ENCODE data around the gene ASTN2. TPM values are rescaled to one million over a fixed set of nuclear protein-coding genes. Genes with fewer than 3 reads are reported as not detected.

The ASTN2 gene
- total RNA-seq, 1 donor = 5.6 TPM

DNA sequence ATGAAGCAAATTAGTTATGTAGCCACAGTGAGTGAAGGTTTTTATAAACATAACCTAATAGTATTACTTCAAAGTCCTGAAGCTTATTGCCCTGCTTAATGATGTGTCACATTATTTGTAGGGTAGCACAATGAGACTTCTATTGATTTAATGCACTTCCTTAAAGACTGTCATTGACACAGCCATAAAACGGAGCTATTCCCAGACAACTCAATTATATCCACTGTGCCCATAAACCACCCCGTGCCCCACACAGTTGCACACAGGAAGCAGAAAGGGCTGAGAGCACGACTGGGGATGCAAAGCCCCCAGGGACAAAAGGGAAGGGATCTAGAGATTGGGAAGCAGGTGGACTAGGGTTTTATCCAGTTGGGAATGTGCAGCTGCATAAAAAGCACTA is 690.7 kb downstream of the ASTN2 start:
- H3K4me3 ChIP-seq (ENCODE audit: low read depth, low read length) = no peak overlapping the region
- TF ChIP-seq, protein P1, sequence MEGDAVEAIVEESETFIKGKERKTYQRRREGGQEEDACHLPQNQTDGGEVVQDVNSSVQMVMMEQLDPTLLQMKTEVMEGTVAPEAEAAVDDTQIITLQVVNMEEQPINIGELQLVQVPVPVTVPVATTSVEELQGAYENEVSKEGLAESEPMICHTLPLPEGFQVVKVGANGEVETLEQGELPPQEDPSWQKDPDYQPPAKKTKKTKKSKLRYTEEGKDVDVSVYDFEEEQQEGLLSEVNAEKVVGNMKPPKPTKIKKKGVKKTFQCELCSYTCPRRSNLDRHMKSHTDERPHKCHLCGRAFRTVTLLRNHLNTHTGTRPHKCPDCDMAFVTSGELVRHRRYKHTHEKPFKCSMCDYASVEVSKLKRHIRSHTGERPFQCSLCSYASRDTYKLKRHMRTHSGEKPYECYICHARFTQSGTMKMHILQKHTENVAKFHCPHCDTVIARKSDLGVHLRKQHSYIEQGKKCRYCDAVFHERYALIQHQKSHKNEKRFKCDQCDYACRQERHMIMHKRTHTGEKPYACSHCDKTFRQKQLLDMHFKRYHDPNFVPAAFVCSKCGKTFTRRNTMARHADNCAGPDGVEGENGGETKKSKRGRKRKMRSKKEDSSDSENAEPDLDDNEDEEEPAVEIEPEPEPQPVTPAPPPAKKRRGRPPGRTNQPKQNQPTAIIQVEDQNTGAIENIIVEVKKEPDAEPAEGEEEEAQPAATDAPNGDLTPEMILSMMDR (IDR thresholded peaks at IDR 0.05; ENCODE audit: insufficient read depth, low read length) = no peak
- DNase-seq (ENCODE audit: low read depth) = no peak

DNA sequence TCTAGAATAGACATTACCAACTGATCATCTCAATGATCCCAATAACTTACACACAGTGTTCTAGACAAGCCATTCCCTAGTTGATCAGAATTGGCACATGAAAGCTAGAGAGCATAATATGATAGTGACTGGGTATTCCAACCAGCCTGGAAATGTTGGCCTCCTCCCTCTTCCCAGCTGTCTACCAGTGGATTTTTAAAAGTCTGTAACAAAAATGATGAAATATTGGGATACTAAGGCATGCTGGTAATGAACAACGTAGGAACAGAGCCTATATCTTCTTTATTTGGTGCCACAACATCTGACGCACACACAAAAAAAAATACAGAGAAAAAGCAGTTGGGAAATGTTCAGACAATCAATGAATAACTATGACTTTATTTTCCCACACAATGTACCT is 692.9 kb downstream of the ASTN2 start:
- TF ChIP-seq, protein P1 (IDR thresholded peaks at IDR 0.05; ENCODE audit: insufficient read depth, low read length) = no peak
- DNase-seq (ENCODE audit: low read depth) = no peak
- no peak overlapping the region for H3K4me3 ChIP-seq (ENCODE audit: low read depth, low read length)

GRCh38 chr9:116721411-116721810 is 693.4 kb downstream of the ASTN2 start:
- DNase-seq (ENCODE audit: low read depth) = no peak
- TF ChIP-seq, protein P1 (IDR thresholded peaks at IDR 0.05; ENCODE audit: insufficient read depth, low read length) = no peak
- H3K4me3 ChIP-seq (ENCODE audit: low read depth, low read length) = no peak overlapping the region

DNA sequence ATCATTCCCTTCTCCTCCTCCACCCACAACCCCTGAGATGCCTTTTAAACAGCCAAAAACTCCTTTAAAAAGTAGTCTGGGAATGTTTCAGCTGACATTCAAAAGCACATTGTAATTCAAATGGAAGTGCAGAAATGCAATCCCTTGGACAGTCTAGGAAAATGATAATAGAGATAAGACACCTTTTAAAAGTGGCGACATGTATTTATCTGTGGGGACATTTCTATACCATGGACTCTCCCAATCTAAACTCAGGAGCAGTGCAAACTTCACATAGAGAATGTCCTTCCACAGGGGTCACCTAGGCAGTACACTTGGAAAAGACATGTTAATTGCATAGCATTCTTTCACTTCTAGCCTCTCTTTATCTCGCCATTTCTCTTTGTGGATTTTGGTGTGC is 694.7 kb downstream of the ASTN2 start:
- no peak for DNase-seq (ENCODE audit: low read depth)
- TF ChIP-seq, protein P1 (IDR thresholded peaks at IDR 0.05; ENCODE audit: insufficient read depth, low read length) = no peak
- no peak overlapping the region for H3K4me3 ChIP-seq (ENCODE audit: low read depth, low read length)

- no peak overlapping the region for H3K4me3 ChIP-seq (ENCODE audit: low read depth, low read length)
- no peak for DNase-seq (ENCODE audit: low read depth)
- TF ChIP-seq, protein P1 (IDR thresholded peaks at IDR 0.05; ENCODE audit: insufficient read depth, low read length) = no peak
These were observed 696.7 kb downstream of the ASTN2 start for GRCh38 chr9:116718111-116718510.

DNA sequence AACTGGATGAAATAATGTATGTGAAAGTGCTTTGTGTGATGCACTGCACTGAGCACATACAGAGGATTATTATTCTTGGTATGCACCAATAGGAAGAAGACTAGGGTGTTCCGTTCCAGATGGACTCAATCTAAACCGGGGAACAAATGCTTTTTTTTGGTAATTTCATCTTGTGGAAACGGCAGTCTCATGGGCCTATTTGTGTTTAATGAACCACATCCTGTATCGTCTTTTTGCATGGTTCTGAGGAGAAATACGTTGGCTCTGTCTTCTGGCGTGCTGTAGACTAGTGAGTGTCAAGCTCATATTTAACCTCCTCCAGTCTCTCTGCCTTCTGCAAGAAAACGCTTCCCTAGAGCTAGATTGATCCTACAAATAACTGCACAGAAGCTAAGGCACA is 697.7 kb downstream of the ASTN2 start:
- H3K4me3 ChIP-seq (ENCODE audit: low read depth, low read length) = no peak overlapping the region
- TF ChIP-seq, protein P1 (IDR thresholded peaks at IDR 0.05; ENCODE audit: insufficient read depth, low read length) = no peak
- no peak for DNase-seq (ENCODE audit: low read depth)

- peak; percentile 19 for DNase-seq (ENCODE audit: low read depth)
- TF ChIP-seq, protein P1 (IDR thresholded peaks at IDR 0.05; ENCODE audit: insufficient read depth, low read length) = no peak
These were observed 698.4 kb downstream of the ASTN2 start for GRCh38 chr9:116716438-116716837.

More at GRCh38 chr9:116716438-116716837, 698.4 kb downstream of the ASTN2 start:
- no peak overlapping the region for H3K4me3 ChIP-seq (ENCODE audit: low read depth, low read length)

All from fibroblast of the aortic adventitia (primary cell).